Loucy (cell line): ENCODE results near the gene NADK.

Experiments
- EZH2phosphoT487 ChIP-seq: fragments of 200-600 bp; IDR thresholded peaks from 2 replicates; pipeline ENCODE4 v1.6.1; 2018; ENCODE audit warnings: antibody characterized with exemption, mild to moderate bottlenecking, moderate library complexity, borderline replicate concordance
- TF ChIP-seq, protein P1 (sequence below): fragments of 200-600 bp; sonication (generic); conservative IDR thresholded peaks from 2 replicates; pipeline ENCODE4 v1.5.1; 2014; ENCODE audit warnings: mild to moderate bottlenecking, antibody characterized with exemption, low read length

DNA sequence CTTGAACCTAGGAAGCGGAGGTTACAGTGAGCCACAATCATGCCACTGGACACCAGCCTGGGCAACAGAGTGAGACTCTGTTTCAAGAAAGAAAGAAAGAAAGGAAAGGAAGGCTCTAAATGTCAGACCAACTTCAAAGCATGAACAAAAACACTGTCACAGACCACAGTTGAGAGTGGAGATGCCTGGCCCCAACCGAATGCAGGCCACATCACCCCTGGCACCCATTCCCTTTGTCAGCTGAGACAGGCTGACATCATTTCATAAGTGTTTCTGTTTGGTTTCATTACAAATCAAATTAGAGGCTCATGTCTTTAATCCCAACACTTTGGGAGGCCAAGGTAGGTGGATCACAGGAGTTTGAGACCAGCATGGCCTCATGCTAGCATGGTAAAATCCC, 28.6 kb upstream of the NADK start:
- TF ChIP-seq, protein P1, sequence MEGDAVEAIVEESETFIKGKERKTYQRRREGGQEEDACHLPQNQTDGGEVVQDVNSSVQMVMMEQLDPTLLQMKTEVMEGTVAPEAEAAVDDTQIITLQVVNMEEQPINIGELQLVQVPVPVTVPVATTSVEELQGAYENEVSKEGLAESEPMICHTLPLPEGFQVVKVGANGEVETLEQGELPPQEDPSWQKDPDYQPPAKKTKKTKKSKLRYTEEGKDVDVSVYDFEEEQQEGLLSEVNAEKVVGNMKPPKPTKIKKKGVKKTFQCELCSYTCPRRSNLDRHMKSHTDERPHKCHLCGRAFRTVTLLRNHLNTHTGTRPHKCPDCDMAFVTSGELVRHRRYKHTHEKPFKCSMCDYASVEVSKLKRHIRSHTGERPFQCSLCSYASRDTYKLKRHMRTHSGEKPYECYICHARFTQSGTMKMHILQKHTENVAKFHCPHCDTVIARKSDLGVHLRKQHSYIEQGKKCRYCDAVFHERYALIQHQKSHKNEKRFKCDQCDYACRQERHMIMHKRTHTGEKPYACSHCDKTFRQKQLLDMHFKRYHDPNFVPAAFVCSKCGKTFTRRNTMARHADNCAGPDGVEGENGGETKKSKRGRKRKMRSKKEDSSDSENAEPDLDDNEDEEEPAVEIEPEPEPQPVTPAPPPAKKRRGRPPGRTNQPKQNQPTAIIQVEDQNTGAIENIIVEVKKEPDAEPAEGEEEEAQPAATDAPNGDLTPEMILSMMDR = no peak
- TF ChIP-seq EZH2phosphoT487 = no peak
